GM12878 (cell line): ENCODE data around the gene SMIM27. TPM values are rescaled to one million over a fixed set of nuclear protein-coding genes. Genes with fewer than 3 reads are reported as not detected.

Experiments used
- ATAC-seq: fragments of 200-7000 bp; cut with Tn5 transposase; 3 replicates; pipeline ENCODE4 v1.9.1; 2020; ENCODE audit warnings: mild to moderate bottlenecking, moderate library complexity
- BruUV-seq: library from RNA; stranded (reverse); fragments of 400-500 nt; replicated peaks from 2 replicates; lab custom pipeline; 2021; lab: Mats Ljungman, UMichigan
- CTCF ChIA-PET: fragments of 300-600 bp; sonication (Branson Sonifier 250); formaldehyde crosslinking; extraction: SDS; loops from one replicate; lab custom pipeline; 2021; ENCODE audit warnings: inconsistent platforms; lab: Yijun Ruan, JAX
- POLR2A ChIA-PET: fragments of 350-600 bp; formaldehyde crosslinking; extraction: SDS; loops from one replicate; lab custom pipeline; 2021; ENCODE audit warnings: inconsistent platforms; lab: Charles Lee
- RAD21 ChIA-PET: fragments of 300-600 bp; sonication (Branson Sonifier 250); formaldehyde crosslinking; loops from one replicate; lab custom pipeline; 2023; ENCODE audit warnings: antibody characterized with exemption; ENCODE audit not compliant: unreplicated experiment; lab: Charles Lee
- SMC1A ChIA-PET: fragments of 300-600 bp; sonication (Branson Sonifier 250); formaldehyde crosslinking; loops from one replicate; lab custom pipeline; 2023; ENCODE audit not compliant: unreplicated experiment, uncharacterized antibody; lab: Charles Lee
- DNase-seq: peaks from one replicate; pipeline ENCODE4 v3.0.0-alpha.2; 2011; ENCODE audit warnings: low read depth, low spot score
- FAIRE-seq: peaks from 3 replicates; lab custom pipeline; 2011; peaks lifted over from hg19 to GRCh38; lab: Jason Lieb, UNC
- H2AFZ ChIP-seq: 2 replicates; pipeline ENCODE4 v1.6.0; 2011; ENCODE audit warnings: low read depth, low read length, control low read depth; ENCODE audit not compliant: control insufficient read depth
- H3K27ac ChIP-seq: 2 replicates; pipeline ENCODE4 v1.5.1; 2011; ENCODE audit warnings: control low read depth; ENCODE audit not compliant: control insufficient read depth, insufficient read depth
- H3K27me3 ChIP-seq, 2 experiments: replicated peaks in 1 of 2; 2 replicates each; pipeline versions ENCODE4 v1.6.0 to v1.6.1; 2011; ENCODE audit warnings: low read length in 1 of 2; ENCODE audit not compliant: control insufficient read depth in 2 of 2, insufficient read depth in 2 of 2
- H3K36me3 ChIP-seq, 2 experiments: 2 replicates each; pipeline ENCODE4 v1.5.1; 2011; ENCODE audit warnings: low read length in 1 of 2; ENCODE audit not compliant: control insufficient read depth in 2 of 2, insufficient read depth in 2 of 2
- H3K4me1 ChIP-seq: 2 replicates; pipeline ENCODE4 v1.6.1; 2011; ENCODE audit warnings: mild to moderate bottlenecking, low read length, moderate library complexity, mixed read lengths; ENCODE audit not compliant: control insufficient read depth, insufficient read depth
- H3K4me2 ChIP-seq: 2 replicates; pipeline ENCODE4 v1.6.0; 2011; ENCODE audit warnings: control low read depth; ENCODE audit not compliant: control insufficient read depth, insufficient read depth
- H3K4me3 ChIP-seq: fragments of 200-600 bp; sonication (generic); 2 replicates; pipeline ENCODE4 v1.5.1; 2016
- H3K79me2 ChIP-seq: 2 replicates; pipeline ENCODE4 v1.6.0; 2011; ENCODE audit warnings: low read length; ENCODE audit not compliant: control insufficient read depth, insufficient read depth
- H3K9ac ChIP-seq: 2 replicates; pipeline ENCODE4 v1.8.0; 2011; ENCODE audit warnings: low read length, control low read depth, mixed read lengths; ENCODE audit not compliant: control insufficient read depth, insufficient read depth
- H3K9me3 ChIP-seq: replicated peaks from 3 replicates; pipeline ENCODE4 v1.5.1; 2011; ENCODE audit warnings: mild to moderate bottlenecking, low read length; ENCODE audit not compliant: control insufficient read depth, insufficient read depth
- H4K20me1 ChIP-seq: 2 replicates; pipeline ENCODE4 v1.6.0; 2011; ENCODE audit not compliant: control insufficient read depth, insufficient read depth
- ASH2L ChIP-seq: fragments of 300-600, 200-600 bp; sonication (generic); IDR thresholded peaks from 2 replicates; pipeline ENCODE4 v1.6.1; 2017; ENCODE audit warnings: low read depth, mild to moderate bottlenecking, borderline replicate concordance
- HDAC2 ChIP-seq: fragments of 200-600 bp; sonication (generic); IDR thresholded peaks from 2 replicates; pipeline ENCODE4 v1.6.1; 2017
- MTA3 ChIP-seq: IDR thresholded peaks from 2 replicates; pipeline ENCODE4 v1.6.1; 2012; ENCODE audit warnings: low read length, inconsistent platforms, borderline replicate concordance
- NFYA ChIP-seq: IDR thresholded peaks from 2 replicates; pipeline ENCODE4 v1.6.1; 2011; ENCODE audit warnings: low read depth, mild to moderate bottlenecking, low read length, improper control_type of control experiment, borderline replicate concordance
- NR2C2 ChIP-seq: IDR thresholded peaks from 2 replicates; pipeline ENCODE4 v1.6.1; 2011; ENCODE audit warnings: borderline replicate concordance, low read depth; ENCODE audit not compliant: control insufficient read depth, insufficient read length
- PML ChIP-seq: IDR thresholded peaks from 2 replicates; pipeline ENCODE4 v1.6.1; 2012; ENCODE audit warnings: low read length, inconsistent platforms
- POLR2A ChIP-seq: IDR thresholded peaks from 2 replicates; pipeline ENCODE4 v1.6.1; 2011; ENCODE audit warnings: low read depth, mild to moderate bottlenecking, low read length
- POLR2AphosphoS5 ChIP-seq: IDR thresholded peaks from 2 replicates; pipeline ENCODE4 v1.6.1; 2011; ENCODE audit warnings: mild to moderate bottlenecking, low read length, inconsistent platforms
- RBBP5 ChIP-seq: fragments of 200-600 bp; sonication (generic); conservative IDR thresholded peaks from 2 replicates; pipeline ENCODE4 v1.6.1; 2016
- RCOR1 ChIP-seq: conservative IDR thresholded peaks from 2 replicates; pipeline ENCODE4 v1.6.1; 2012; ENCODE audit warnings: low read depth, low read length, improper control_type of control experiment
- SIN3A ChIP-seq: IDR thresholded peaks from 2 replicates; pipeline ENCODE4 v1.6.1; 2012; ENCODE audit warnings: low read depth, low read length, improper control_type of control experiment
- SRF ChIP-seq, 2 experiments: IDR thresholded peaks; 2 replicates each; pipeline ENCODE4 v1.6.1; 2011; ENCODE audit warnings: low read depth in 2 of 2, low read length in 2 of 2, mild to moderate bottlenecking in 1 of 2, moderate library complexity in 1 of 2
- USF1 ChIP-seq: IDR thresholded peaks from 2 replicates; pipeline ENCODE4 v1.6.1; 2011; ENCODE audit warnings: borderline replicate concordance, low read depth, mild to moderate bottlenecking, moderate library complexity, mixed read lengths, low read length; ENCODE audit not compliant: insufficient read depth; ENCODE audit errors: extremely low read length
- WGBS: methylation state at CpG from one replicate; pipeline ENCODE4 v1.1.6; 2016; ENCODE audit warnings: low lambda C conversion rate; ENCODE audit not compliant: insufficient replicate concordance, insufficient coverage; ENCODE audit errors: missing lambda C conversion rate; 5-methylcytosine and 5-hydroxymethylcytosine counted together
- in situ Hi-C: fragments of 300-500 bp; cut with MboI; formaldehyde crosslinking; loops from 9 replicates; pipeline ENCODE4 v1.14.3; 2018; ENCODE audit warnings: mixed read lengths
- intact Hi-C: fragments of 100-400 bp; cut with micrococcal nuclease; formaldehyde crosslinking; loops from one replicate; pipeline ENCODE4 v1.14.2; 2022; ENCODE audit not compliant: unreplicated experiment
- polyA plus RNA-seq, 11 experiments: library from polyadenylated mRNA; depleted of rRNA in 4 of 11; unstranded in 6 of 11; stranded (reverse) in 5 of 11; fragments of >200 nt; fragmentation: Nextera tagmentation in 4 of 11; fragmentation: Illumina TruSeq in 1 of 11; extraction: Ambion mirVana in 4 of 11; extraction: Trizol in 1 of 11; gene quantifications; 1 replicate in 1 of 11; 2 replicates in 10 of 11; pipeline versions ENCODE4 v1.2.1 to v1.2.3, GENCODE V29; 2011 to 2016; ENCODE audit warnings: inconsistent platforms in 2 of 11, missing spikeins in 2 of 11, low read depth in 1 of 11
- total RNA-seq, 4 experiments: library from RNA; depleted of rRNA in 3 of 4; stranded (reverse); fragments of >200 nt in 3 of 4; fragmentation: Illumina TruSeq in 1 of 4; extraction: Trizol in 1 of 4; gene quantifications; 2 replicates each; pipeline versions ENCODE4 v1.2.1 to v1.2.3, GENCODE V29; 2013 to 2021
- TF ChIP-seq, protein P1 (sequence below): IDR thresholded peaks from 2 replicates; pipeline ENCODE4 v1.6.1; 2011; ENCODE audit warnings: low read depth, mild to moderate bottlenecking, low read length, moderate library complexity, borderline replicate concordance; ENCODE audit errors: extremely low read depth

Gene SMIM27
- total and polyA plus RNA-seq, 10 of the 15 experiments (the other 5 are each of a cell fraction or from before 2014, with no cell fraction given) = 12.2 to 47.3 (median 26.5) TPM

DNA sequence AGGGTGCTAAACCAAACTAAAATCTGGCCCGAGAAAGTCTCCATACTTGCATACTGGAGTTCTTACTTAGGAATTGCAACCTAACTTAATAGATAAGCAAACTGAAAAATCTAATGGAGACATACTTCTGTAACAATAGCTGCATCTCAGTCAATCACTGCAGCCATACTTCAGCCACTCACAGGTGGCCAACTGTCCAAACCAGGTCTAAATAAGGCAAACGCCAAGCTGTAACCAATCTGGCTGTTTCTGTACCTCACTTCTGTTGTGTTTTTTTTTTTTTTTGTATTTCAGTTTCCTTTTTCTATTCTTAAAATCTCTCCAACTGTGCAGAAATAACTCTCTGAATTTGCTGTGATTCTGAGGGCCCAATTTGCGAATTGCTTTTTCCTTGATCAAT, 25.2 kb downstream of the SMIM27 start:
- intact Hi-C loops (no loop called here), in situ Hi-C loops (loop anchor here (5.0 kb wide), 2 partner anchors 195 to 390 kb away; partner anchors contain the start of gene ACO1)
- Histone ChIP-seq H3K79me2 (peaks cover 6% of the 10 kb centered on the region), H3K4me3 (no peak overlapping the region), H3K36me3 (no peaks in the 10 kb centered on the region), H3K4me1 (peaks cover 4% of the 10 kb centered on the region; the same call in 1 of the 2 replicates), H2AFZ (peak overlapping the region; percentile 67), H3K4me2 (no peak overlapping the region), H3K9me3 (no peaks in the 10 kb centered on the region), H3K27ac (no peak overlapping the region), H3K27me3 (no peaks in the 10 kb centered on the region), H3K9ac (no peak overlapping the region), H4K20me1 (no peaks in the 10 kb centered on the region)
- ChIA-PET RAD21 (interaction anchor here (12.1 kb wide), 1 partner anchor 200 kb away, joined by 368 read pairs; no protein-coding TSS in a partner anchor), SMC1A (interaction anchor here (0.9 to 7.5 kb wide), 4 partner anchors 11 to 391 kb away, joined by 3 to 285 read pairs (median 4); no protein-coding TSS in a partner anchor), POLR2A (interaction anchor here (1.5 kb wide), 1 partner anchor 27 kb away, joined by 4 read pairs; no protein-coding TSS in a partner anchor), CTCF (interaction anchor here (0.5 to 10.0 kb wide), 4 partner anchors 26 to 200 kb away, joined by 3 to 597 read pairs (median 53); partner anchors contain the start of gene ACO1)
- BruUV-seq = no TSS peak
- ATAC-seq = no peak
- DNase-seq = no peak
- FAIRE-seq = no peak
- WGBS = 52% methylated on average over 3 of the region's 3 CpGs
- peak; percentile 16 to 73; a peak in 1 of 4 replicates for TF ChIP-seq SRF (IDR thresholded peaks at IDR 0.05; ENCODE audit: low read depth in 2 of 2, low read length in 2 of 2)
- no peak for TF ChIP-seq ASH2L
- TF ChIP-seq, all 136 proteins: peak for 1

GRCh38 chr9:32578976-32579375, 26.8 kb downstream of the SMIM27 start:
- ChIA-PET RAD21 (interaction anchor here (0.8 to 12.1 kb wide), 11 partner anchors 9 to 394 kb away, joined by 3 to 368 read pairs (median 5); partner anchors contain the start of gene RIGI), CTCF (interaction anchor here (0.8 to 10.0 kb wide), 28 partner anchors 11 to 413 kb away, joined by 3 to 597 read pairs (median 6); partner anchors contain the start of genes ACO1 and RIGI), POLR2A (interaction anchor here (2.0 kb wide), 1 partner anchor 200 kb away, joined by 7 read pairs; no protein-coding TSS in a partner anchor), SMC1A (interaction anchor here (0.6 to 7.5 kb wide), 19 partner anchors 10 to 395 kb away, joined by 3 to 285 read pairs (median 5); partner anchors contain the start of gene ACO1)
- no peak overlapping the region for H3K4me2 ChIP-seq
- H3K79me2 ChIP-seq = no peaks in the 10 kb centered on the region
- no peak overlapping the region for H2AFZ ChIP-seq
- H3K9me3 ChIP-seq = no peaks in the 10 kb centered on the region
- no peaks in the 10 kb centered on the region for H3K36me3 ChIP-seq
- H3K9ac ChIP-seq = no peak overlapping the region
- no peak overlapping the region for H3K27ac ChIP-seq
- no TSS peak for BruUV-seq
- in situ Hi-C loops = loop anchor here (5.0 kb wide), 2 partner anchors 197 to 388 kb away; partner anchors contain the start of gene ACO1
- no peak for ATAC-seq
- intact Hi-C loops = loop anchor here (1.0 kb wide), 2 partner anchors 196 to 201 kb away; no protein-coding TSS in a partner anchor
- no peak for DNase-seq
- H3K4me3 ChIP-seq = no peak overlapping the region
- 58% methylated on average over 5 of the region's 5 CpGs for WGBS
- H4K20me1 ChIP-seq = no peaks in the 10 kb centered on the region
- H3K27me3 ChIP-seq = no peaks in the 10 kb centered on the region
- no peak for FAIRE-seq
- peaks cover 4% of the 10 kb centered on the region; the same call in 1 of the 2 replicates for H3K4me1 ChIP-seq
- TF ChIP-seq, protein P1, sequence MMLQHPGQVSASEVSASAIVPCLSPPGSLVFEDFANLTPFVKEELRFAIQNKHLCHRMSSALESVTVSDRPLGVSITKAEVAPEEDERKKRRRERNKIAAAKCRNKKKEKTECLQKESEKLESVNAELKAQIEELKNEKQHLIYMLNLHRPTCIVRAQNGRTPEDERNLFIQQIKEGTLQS = no peak
- TF ChIP-seq RCOR1 (no peak), HDAC2 (no peak), MTA3 (no peak), NFYA (no peak), USF1 (no peak), POLR2A (no peak), POLR2AphosphoS5 (no peak), PML (no peak), SIN3A (no peak), RBBP5 (no peak), NR2C2 (no peak)
